Neural cell (in vitro differentiated cells): Measurements from ENCODE around the gene RIIAD1. TPM values are rescaled to one million over a fixed set of nuclear protein-coding genes. Genes with fewer than 3 reads are reported as not detected.

Experiments used
- H2AFZ ChIP-seq: fragments of 200-600, 300-800 bp; sonication (generic), shearing (Covaris generic); 2 replicates; pipeline ENCODE4 v1.6.0; 2014; ENCODE audit warnings: low read depth, mild to moderate bottlenecking, antibody characterized with exemption, low read length, moderate library complexity
- H3F3A ChIP-seq: fragments of 200-600 bp; shearing (Covaris generic); 2 replicates; pipeline ENCODE4 v1.6.1; 2016; ENCODE audit warnings: mild to moderate bottlenecking, moderate library complexity, mixed read lengths, antibody characterized with exemption, low read length; ENCODE audit not compliant: insufficient read depth, poor library complexity, severe bottlenecking
- H3K27ac ChIP-seq: fragments of 200-600, 300-800 bp; sonication (generic), shearing (Covaris generic); 2 replicates; pipeline ENCODE4 v1.5.1; 2014; ENCODE audit warnings: mild to moderate bottlenecking, low read length, moderate library complexity
- H3K27me3 ChIP-seq: fragments of 300-800, 200-600 bp; sonication (generic), shearing (Covaris generic); 2 replicates; pipeline ENCODE4 v1.6.0; 2014; ENCODE audit warnings: mild to moderate bottlenecking, low read depth, low read length, moderate library complexity; ENCODE audit not compliant: insufficient read depth
- H3K36me3 ChIP-seq: fragments of 300-800, 200-600 bp; sonication (generic), shearing (Covaris generic); 2 replicates; pipeline ENCODE4 v1.5.1; 2014; ENCODE audit warnings: mild to moderate bottlenecking, antibody characterized with exemption, low read length, moderate library complexity; ENCODE audit not compliant: insufficient read depth
- H3K4me2 ChIP-seq: fragments of 300-800, 200-600 bp; sonication (generic), shearing (Covaris generic); 2 replicates; pipeline ENCODE4 v1.6.0; 2014; ENCODE audit warnings: mild to moderate bottlenecking, low read length
- H3K4me3 ChIP-seq: fragments of 300-800, 200-600 bp; sonication (generic), shearing (Covaris generic); 2 replicates; pipeline ENCODE4 v1.5.1; 2014; ENCODE audit warnings: mild to moderate bottlenecking, low read length, moderate library complexity
- H3K79me2 ChIP-seq: fragments of 200-600 bp; shearing (Covaris generic); replicated peaks from 2 replicates; pipeline ENCODE4 v1.6.0; 2014; ENCODE audit warnings: mild to moderate bottlenecking, low read length, moderate library complexity; ENCODE audit not compliant: insufficient read depth
- H3K9ac ChIP-seq: fragments of 300-800, 200-600 bp; sonication (generic), shearing (Covaris generic); 2 replicates; pipeline ENCODE4 v1.6.1; 2016; ENCODE audit warnings: mild to moderate bottlenecking, low read length, mixed read lengths
- H3K9me2 ChIP-seq: fragments of 200-600 bp; shearing (Covaris generic); 2 replicates; pipeline ENCODE4 v1.6.1; 2016; ENCODE audit warnings: mild to moderate bottlenecking, low read length, mixed read lengths; ENCODE audit not compliant: insufficient read depth
- H3K9me3 ChIP-seq: fragments of 200-600, 300-800 bp; sonication (generic), shearing (Covaris generic); 2 replicates; pipeline ENCODE4 v1.6.1; 2016; ENCODE audit warnings: mild to moderate bottlenecking, mixed run types, low read length, moderate library complexity, mixed read lengths
- H4K20me1 ChIP-seq: fragments of 200-600 bp; shearing (Covaris generic); 2 replicates; pipeline ENCODE4 v1.6.1; 2016; ENCODE audit warnings: mild to moderate bottlenecking, mixed run types; ENCODE audit not compliant: insufficient read depth
- EP300 ChIP-seq: fragments of 450-650 bp; conservative IDR thresholded peaks from 2 replicates; pipeline ENCODE4 v1.6.1; 2014; ENCODE audit warnings: antibody characterized with exemption, mild to moderate bottlenecking, moderate library complexity; ENCODE audit not compliant: poor library complexity, severe bottlenecking
- EZH2 ChIP-seq: fragments of 200-600, 300-800 bp; shearing (Covaris generic), sonication (generic); IDR thresholded peaks from 2 replicates; pipeline ENCODE4 v1.6.1; 2014; ENCODE audit warnings: antibody characterized with exemption, low read length, borderline replicate concordance, mild to moderate bottlenecking; ENCODE audit not compliant: insufficient read depth, poor library complexity, severe bottlenecking
- MXI1 ChIP-seq: fragments of 450-650 bp; conservative IDR thresholded peaks from 2 replicates; pipeline ENCODE4 v1.6.1; 2014; ENCODE audit warnings: antibody characterized with exemption, mild to moderate bottlenecking; ENCODE audit not compliant: poor library complexity, severe bottlenecking
- POLR2AphosphoS5 ChIP-seq: IDR thresholded peaks from 2 replicates; pipeline ENCODE4 v1.6.1; 2012
- RAD21 ChIP-seq: fragments of 450-650 bp; conservative IDR thresholded peaks from 2 replicates; pipeline ENCODE4 v1.6.1; 2014; ENCODE audit warnings: antibody characterized with exemption, mild to moderate bottlenecking, moderate library complexity
- SMC3 ChIP-seq: fragments of 450-650 bp; conservative IDR thresholded peaks from 2 replicates; pipeline ENCODE4 v1.6.1; 2014; ENCODE audit warnings: antibody characterized with exemption, mild to moderate bottlenecking, moderate library complexity; ENCODE audit not compliant: poor library complexity
- TAF1 ChIP-seq: IDR thresholded peaks from 2 replicates; pipeline ENCODE4 v1.6.1; 2012; ENCODE audit warnings: low read depth
- polyA plus RNA-seq: library from polyadenylated mRNA; depleted of rRNA; stranded (reverse); fragments of >200 nt; gene quantifications from 2 replicates; pipeline ENCODE4 v1.2.3, GENCODE V29; 2014
- TF ChIP-seq, protein P1 (sequence below): fragments of 450-650 bp; IDR thresholded peaks from 2 replicates; pipeline ENCODE4 v1.5.1; 2014; ENCODE audit warnings: antibody characterized with exemption, mild to moderate bottlenecking, moderate library complexity; ENCODE audit not compliant: poor library complexity, severe bottlenecking
- TF ChIP-seq, protein P2 (sequence below): IDR thresholded peaks from 2 replicates; pipeline ENCODE4 v1.6.1; 2012; ENCODE audit warnings: borderline replicate concordance

The RIIAD1 gene
- polyA plus RNA-seq, 1 donor from 2014 or later: 23.5 TPM

DNA sequence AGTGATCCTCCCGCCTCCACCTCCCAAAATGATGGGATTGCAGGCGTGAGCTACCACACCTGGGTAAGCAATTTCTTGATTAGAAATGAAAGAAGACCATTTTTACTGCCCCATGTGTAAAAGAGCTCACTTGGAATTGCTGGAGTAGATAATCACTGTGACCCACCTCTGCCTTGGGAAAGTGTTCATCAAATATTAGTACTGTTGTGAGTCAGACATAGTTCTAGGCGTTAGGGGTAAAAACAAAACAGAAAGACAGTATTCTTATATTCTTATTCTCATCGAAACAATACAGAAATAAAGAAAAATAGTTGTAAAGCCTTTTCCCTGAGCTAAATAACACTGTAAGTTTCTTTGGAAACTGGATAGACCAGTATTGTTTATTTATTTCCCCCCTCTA is 40.9 kb upstream of the RIIAD1 start:
- no peaks in the 10 kb centered on the region for H3K27me3 ChIP-seq
- TF ChIP-seq POLR2AphosphoS5: no peak
- TF ChIP-seq SMC3: no peak
- TF ChIP-seq, protein P1, sequence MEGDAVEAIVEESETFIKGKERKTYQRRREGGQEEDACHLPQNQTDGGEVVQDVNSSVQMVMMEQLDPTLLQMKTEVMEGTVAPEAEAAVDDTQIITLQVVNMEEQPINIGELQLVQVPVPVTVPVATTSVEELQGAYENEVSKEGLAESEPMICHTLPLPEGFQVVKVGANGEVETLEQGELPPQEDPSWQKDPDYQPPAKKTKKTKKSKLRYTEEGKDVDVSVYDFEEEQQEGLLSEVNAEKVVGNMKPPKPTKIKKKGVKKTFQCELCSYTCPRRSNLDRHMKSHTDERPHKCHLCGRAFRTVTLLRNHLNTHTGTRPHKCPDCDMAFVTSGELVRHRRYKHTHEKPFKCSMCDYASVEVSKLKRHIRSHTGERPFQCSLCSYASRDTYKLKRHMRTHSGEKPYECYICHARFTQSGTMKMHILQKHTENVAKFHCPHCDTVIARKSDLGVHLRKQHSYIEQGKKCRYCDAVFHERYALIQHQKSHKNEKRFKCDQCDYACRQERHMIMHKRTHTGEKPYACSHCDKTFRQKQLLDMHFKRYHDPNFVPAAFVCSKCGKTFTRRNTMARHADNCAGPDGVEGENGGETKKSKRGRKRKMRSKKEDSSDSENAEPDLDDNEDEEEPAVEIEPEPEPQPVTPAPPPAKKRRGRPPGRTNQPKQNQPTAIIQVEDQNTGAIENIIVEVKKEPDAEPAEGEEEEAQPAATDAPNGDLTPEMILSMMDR: no peak
- no peak for TF ChIP-seq RAD21
- TF ChIP-seq TAF1: no peak
- no peak for TF ChIP-seq EP300
- no peak for TF ChIP-seq EZH2
- TF ChIP-seq MXI1: no peak
- H3K9me2 ChIP-seq: no peaks in the 10 kb centered on the region
- no peaks in the 10 kb centered on the region for H3F3A ChIP-seq
- no peak overlapping the region for H3K4me2 ChIP-seq
- no peaks in the 10 kb centered on the region for H4K20me1 ChIP-seq
- H3K4me3 ChIP-seq: no peak overlapping the region
- H3K79me2 ChIP-seq: no peaks in the 10 kb centered on the region
- H3K9ac ChIP-seq: no peak overlapping the region
- H3K9me3 ChIP-seq: no peaks in the 10 kb centered on the region
- no peaks in the 10 kb centered on the region for H3K36me3 ChIP-seq
- no peak overlapping the region for H3K27ac ChIP-seq
- H2AFZ ChIP-seq: no peak overlapping the region

DNA sequence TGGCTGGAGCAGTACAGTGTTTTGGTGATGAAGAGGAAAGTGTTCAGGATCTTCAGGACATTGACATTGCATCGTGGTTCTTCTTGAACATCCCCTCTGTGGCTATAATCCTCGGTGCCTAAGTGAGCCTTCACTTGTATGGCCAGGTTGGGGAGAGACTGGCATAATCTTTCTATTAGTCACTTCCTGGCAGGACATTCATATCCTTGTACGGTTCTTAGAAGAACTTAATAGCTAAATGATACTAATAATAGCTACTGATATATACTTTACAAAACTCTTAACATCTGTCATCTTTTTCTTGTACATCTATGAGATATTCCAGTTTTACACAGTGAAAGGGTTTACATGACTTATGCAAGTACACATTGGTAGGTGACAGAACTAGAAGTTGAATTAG is 40.5 kb upstream of the RIIAD1 start:
- Histone ChIP-seq H3K9me2 (no peaks in the 10 kb centered on the region), H3K4me3 (no peak overlapping the region), H3K9me3 (no peaks in the 10 kb centered on the region), H2AFZ (no peak overlapping the region), H3K36me3 (no peaks in the 10 kb centered on the region), H3F3A (no peaks in the 10 kb centered on the region), H3K79me2 (no peaks in the 10 kb centered on the region), H3K27me3 (no peaks in the 10 kb centered on the region), H3K4me2 (no peak overlapping the region), H3K9ac (no peak overlapping the region), H3K27ac (no peak overlapping the region), H4K20me1 (no peaks in the 10 kb centered on the region)
- TF ChIP-seq POLR2AphosphoS5: no peak
- no peak for TF ChIP-seq SMC3
- TF ChIP-seq EZH2: no peak
- TF ChIP-seq MXI1: no peak
- TF ChIP-seq, protein P1: no peak
- no peak for TF ChIP-seq EP300
- TF ChIP-seq TAF1: no peak
- TF ChIP-seq, protein P2, sequence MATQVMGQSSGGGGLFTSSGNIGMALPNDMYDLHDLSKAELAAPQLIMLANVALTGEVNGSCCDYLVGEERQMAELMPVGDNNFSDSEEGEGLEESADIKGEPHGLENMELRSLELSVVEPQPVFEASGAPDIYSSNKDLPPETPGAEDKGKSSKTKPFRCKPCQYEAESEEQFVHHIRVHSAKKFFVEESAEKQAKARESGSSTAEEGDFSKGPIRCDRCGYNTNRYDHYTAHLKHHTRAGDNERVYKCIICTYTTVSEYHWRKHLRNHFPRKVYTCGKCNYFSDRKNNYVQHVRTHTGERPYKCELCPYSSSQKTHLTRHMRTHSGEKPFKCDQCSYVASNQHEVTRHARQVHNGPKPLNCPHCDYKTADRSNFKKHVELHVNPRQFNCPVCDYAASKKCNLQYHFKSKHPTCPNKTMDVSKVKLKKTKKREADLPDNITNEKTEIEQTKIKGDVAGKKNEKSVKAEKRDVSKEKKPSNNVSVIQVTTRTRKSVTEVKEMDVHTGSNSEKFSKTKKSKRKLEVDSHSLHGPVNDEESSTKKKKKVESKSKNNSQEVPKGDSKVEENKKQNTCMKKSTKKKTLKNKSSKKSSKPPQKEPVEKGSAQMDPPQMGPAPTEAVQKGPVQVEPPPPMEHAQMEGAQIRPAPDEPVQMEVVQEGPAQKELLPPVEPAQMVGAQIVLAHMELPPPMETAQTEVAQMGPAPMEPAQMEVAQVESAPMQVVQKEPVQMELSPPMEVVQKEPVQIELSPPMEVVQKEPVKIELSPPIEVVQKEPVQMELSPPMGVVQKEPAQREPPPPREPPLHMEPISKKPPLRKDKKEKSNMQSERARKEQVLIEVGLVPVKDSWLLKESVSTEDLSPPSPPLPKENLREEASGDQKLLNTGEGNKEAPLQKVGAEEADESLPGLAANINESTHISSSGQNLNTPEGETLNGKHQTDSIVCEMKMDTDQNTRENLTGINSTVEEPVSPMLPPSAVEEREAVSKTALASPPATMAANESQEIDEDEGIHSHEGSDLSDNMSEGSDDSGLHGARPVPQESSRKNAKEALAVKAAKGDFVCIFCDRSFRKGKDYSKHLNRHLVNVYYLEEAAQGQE: no peak
